ENCODE results near the gene PGP.

The PGP gene

GRCh38 chr16:2166263-2167067 is 48.2 kb downstream of the PGP start:
- DNase-seq (ENCODE audit: low read depth in 2 of 2) = no peak

GRCh38 chr16:2165861-2166260 is 48.8 kb downstream of the PGP start:
- no peak for DNase-seq (ENCODE audit: low read depth in 2 of 2)

GRCh38 chr16:2163211-2163881 is 51.3 kb downstream of the PGP start:
- no peak for DNase-seq (ENCODE audit: low read depth in 2 of 2)

GRCh38 chr16:2162676-2163118 is 51.9 kb downstream of the PGP start:
- no peak for DNase-seq (ENCODE audit: low read depth in 2 of 2)

- DNase-seq (ENCODE audit: low read depth in 2 of 2) = no peak
Measured at GRCh38 chr16:2161911-2162310, 52.7 kb downstream of the PGP start.

Data from fibroblast of skin of left biceps (primary cell).